ENCODE data around the gene KRT15. TPM values are rescaled to one million over a fixed set of nuclear protein-coding genes. Genes with fewer than 3 reads are reported as not detected.
"Not testable (repeated sequence)": the region's sequence is repeated elsewhere in the genome, so short reads cannot be mapped to it uniquely, and the experiment has no call there.

The KRT15 gene
- total RNA-seq, 1 donor from 2014 or later: not detected

DNA sequence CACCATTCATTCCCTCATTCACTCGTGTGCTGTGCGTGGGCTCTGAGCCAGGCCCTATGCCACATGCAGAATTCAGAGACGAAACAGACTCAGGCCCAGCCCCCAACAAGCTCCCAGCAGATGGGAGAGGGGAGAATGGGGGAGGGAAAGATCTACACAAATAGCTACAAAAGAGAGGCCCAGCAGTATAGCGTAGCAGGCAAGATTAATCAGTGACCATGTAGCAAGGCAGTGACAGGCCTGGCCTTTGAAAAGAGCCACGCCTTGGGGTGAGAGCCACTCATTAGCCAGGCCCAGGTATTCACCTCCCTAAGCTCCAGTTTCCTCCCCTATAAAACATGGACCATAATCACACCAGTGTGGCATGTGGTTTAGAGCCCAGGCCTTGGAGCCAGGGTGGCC is 25.8 kb upstream of the KRT15 start:
- no peak for DNase-seq (ENCODE audit: low spot score)

DNA sequence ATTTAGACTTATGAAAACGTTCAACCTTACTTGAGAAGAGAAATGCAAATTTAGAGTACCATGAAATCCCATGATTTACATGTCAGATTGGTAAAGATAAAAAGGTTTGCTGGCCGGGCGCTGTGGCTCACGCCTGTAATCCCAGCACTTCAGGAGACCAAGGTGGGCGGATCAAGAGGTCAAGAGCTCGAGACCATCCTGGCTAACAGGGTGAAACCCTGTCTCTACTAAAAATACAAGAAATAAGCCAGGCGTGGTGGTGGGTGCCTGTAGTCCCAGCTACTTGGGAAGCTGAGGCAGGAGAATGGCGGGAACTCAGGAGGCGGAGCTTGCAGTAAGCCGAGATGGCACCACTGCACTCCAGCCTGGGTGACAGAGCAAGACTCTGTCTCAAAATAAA is 24.1 kb upstream of the KRT15 start:
- DNase-seq (ENCODE audit: low spot score): not testable (repeated sequence)

DNA sequence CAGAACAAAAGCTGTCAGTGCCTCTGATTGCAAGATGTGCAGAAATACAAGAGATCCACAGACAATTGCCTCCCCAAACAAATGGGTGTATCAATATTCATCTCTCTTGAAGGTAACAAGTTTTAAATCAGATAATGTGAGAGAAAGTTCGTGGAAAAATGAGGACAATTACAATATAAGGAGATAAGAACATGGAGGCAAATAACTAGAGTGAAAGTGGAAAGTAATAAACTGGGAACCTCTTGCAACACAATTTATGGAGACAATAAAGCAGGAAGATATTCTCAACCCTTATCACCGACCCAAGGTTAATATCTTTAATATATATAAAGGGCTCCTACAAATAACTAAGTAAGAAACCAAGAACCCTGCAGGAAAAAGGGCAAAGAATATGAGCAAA is 23.7 kb upstream of the KRT15 start:
- no peak for DNase-seq (ENCODE audit: low spot score)

DNA sequence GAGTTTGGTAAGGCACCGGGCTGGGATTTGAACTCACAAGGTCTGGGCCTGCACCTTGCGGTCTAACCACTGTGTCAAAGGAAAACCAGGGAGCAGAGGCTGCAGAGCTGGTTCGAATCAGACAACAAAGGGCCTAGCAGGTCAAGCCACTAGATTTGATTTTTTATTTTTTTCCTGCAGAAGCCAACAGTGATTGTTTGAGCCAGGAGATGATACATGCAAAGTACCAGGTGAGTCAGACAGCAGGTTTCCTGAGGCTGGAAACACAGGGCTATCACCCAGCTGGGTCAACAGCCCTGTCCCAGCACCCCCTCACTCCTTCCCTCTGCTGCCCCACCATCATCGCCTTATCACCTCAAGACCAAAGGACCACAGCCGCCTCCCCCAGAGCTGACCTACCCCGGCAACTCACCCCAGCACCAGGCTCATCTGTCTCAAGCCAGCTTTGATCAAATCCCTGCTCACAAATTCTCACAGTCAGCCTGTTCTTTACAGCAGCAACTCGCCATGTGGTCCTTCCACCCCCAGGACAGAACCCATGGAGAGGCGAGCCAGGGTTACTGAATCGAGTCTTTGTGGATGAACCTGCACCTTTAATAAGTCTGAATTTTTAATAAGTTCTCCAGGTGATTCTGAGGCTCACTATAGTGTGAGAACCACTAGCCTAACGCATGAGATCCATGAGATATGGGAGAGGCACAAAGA is 22.4 kb upstream of the KRT15 start:
- no peak for DNase-seq (ENCODE audit: low spot score)

DNA sequence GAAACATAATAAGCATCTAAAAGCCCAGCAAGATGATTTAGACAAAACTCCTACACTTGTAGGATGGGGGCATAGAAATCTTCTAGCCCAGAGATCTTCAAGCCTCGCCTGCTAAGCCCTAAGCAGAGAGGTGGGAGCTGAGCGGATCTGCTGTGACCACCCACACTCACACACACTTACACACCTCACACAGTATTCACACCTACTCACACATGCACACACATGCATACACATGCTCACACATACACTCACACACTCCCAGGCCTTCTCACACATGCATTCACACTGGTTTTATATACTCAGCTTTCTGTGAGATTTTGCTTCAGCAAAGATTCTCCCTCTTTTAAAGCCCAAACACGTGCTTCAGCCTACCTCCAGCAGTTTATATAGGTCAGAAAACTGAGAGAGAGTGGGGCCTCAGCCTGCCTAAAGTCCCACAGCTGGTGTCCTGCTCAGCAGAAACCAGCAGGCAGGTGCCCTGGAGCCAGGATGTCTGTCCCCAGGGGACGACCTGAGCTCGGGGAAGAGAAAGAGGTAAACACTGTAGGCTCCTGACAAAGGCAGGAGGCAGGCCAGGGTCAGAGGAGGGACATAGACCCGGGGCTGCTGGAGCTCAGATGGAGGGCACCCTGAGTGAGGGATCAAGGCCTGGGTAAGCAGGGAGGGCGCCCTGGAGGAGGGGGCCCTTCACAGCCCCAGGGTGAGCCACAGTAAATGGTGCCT is 21.4 kb upstream of the KRT15 start:
- DNase-seq (ENCODE audit: low spot score): no peak

DNA sequence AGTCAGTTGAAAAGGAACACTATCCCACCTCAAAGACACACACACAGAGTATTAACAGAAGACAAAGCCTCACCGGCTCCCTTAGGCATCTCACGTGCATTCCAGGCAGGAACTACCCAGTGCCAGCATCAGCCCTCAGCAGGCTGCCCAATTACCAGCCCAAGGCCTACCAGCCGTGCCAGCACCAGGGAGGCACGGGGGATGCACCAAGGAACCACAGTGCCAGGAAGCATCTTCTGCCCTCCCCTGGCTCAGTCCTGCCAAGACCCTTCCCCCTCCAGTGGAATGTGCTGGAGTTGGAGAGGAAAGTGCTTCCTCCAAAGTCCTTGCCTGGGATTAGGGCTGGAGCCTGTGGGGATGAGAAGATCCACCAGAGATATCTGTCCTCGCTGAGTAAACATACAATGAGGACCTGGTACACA is 20.4 kb upstream of the KRT15 start:
- no peak for DNase-seq (ENCODE audit: low spot score)

DNA sequence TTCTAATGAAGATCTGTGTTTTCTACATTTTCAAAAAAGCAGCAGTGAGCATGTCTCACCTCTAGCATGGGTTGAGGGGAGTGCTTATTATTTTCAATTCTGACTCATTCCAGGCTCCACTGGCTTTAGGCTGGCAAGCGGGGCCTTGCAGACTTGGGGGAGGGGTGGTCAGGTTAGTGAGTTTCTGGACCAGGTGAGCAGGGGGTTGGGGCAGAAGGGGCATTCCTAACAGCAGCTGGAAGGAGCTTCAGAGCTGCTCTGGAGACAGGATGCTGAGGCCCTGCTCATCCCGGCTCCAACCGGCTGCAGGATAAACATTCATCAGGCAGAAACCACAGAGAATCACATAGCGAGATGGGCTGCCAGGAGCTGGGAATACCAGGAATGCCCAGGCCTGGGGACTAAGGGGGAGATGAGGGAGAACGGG is 19.9 kb upstream of the KRT15 start:
- no peak for DNase-seq (ENCODE audit: low spot score)

DNA sequence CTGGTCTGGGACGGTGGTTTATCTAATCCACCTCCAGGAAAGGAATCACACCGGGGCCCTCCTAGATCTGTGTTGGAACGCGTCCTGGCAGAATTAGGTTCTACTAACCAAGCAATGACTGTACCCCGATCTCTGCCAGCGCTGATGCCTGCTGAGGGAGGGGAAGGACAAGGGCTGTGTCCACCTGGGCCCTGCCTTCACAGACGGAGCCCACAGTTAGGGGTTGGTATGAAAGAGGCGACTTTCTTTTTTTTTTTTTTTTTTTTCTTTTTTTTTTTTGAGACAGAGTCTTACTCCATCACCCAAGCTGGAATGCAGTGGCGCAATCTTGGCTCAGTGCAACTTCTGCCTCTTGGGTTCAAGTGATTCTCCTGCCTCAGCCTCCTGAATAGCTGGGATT is 19.3 kb upstream of the KRT15 start:
- DNase-seq (ENCODE audit: low spot score): no peak

DNA sequence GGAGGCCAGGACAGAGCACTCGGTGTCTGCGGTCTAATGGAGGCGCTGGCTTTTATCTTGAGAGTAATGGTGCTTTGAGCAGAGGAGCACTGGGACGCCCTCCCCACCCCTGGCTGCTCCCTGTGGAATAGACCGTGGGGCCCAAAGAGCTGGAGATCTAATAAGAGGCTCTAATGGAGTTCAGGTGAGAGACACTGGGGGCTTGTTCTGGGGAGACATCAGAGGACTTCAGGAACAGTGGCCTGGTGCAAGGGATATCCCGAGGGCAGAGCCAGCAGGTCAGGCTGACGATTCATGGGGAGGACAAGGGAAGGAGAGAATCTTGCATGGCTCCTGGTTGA is 18.9 kb upstream of the KRT15 start:
- DNase-seq (ENCODE audit: low spot score): no peak

DNA sequence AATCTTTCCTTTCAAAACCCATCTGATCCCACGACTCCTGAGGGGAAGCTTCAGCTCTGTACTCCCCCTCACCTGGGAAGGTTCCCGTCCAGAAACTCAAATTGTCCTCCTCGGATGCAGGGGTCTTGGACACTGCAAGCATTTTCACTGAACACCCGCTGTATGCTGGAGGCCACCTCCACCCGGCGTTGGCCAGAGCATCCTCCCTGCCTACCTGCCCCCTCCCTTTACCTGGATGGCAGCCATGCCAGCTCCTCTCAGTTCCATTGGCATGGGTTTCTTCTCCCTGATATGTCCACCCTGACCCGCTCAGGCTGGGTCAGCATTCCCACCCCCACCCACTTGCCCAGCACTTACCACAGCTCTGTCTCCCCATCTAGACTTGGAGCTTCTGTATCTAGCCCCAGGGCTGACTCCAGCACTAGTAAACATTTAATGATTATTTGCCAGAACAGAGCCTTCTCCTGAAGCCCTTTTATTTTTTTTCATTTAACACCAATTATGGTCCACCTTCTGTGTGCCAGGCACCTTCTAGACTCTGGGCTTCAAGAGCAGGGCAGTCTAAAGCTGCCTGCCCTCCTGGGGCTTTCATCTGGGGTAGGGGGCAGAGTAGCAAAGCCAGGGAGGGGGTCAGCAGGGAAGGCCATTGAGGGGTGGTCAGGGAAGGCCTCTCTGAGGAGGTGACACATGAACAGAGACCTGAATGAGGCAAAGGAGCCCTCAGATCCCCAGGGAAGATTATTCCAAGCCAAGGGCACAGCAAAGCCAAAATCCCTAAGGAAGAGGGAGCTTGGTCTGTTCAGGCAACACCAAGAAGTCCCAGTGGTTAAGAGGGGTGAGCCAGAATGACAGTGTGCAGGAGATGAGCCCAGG is 18.3 kb upstream of the KRT15 start:
- no peak for DNase-seq (ENCODE audit: low spot score)

DNA sequence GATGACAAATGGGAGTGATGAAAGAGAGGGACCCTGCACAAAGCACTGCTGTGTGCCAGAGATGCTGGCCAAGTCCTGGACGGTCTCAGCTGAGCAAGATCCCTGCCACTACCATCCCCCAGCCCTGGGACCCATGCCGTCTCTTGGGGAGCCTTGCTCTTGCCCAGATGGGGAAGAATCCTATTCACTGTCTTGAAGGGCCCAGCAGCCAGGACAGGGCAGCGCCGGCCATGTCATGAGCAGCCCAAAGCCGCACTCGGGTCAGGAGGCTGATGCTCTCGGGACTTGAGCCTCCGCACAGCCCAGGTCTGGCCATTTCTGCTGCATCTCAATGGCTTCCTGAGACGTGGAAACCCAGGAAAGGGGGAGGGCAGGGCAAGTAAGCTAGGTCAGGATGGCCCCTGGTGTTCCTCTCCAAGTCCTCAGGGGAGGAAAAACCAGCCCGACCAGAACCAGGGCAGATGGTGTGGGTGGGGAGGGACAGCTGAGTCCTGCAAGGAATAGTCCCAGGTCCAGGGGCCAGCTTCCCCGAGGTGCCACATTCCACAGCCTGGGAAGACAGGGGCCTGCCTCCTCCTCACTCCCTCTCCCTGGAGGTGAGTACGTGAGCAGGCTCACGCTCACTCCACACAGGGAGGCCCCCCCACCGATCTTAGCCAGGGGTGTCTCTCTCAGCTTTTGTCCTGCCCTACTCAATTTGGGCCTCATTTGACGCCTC is 17.2 kb upstream of the KRT15 start:
- no peak for DNase-seq (ENCODE audit: low spot score)

DNA sequence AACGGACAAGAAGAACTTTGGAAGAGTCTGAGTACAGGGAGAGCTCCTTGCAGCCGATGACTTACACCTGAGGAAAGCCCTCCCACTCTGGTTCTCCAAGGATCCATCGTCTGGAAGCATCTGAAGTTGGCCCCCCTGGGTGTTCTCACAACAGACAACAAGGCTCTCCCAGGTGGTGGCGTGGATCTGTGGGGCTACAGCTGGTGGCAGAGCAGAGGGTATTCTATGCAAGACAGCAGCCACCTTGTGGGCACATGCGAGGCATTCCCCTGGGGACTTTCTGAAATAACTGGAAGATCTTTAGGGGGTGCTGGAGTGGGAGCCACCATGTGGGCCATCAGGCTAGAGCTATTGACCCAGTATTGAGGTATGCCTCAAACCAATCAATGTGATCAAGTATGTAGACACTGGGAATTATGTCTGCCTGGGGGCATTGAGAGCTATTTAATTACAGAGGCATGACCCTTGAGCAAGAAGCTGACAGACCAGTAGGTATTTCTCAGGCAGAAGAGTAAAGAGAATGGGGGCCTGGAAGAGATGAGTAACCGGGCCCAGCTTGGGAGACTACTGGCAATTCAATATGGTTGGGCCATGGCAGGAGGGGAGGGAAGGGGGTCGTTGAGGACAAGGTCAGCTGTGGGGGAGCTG is 16.3 kb upstream of the KRT15 start:
- no peak for DNase-seq (ENCODE audit: low spot score)

DNA sequence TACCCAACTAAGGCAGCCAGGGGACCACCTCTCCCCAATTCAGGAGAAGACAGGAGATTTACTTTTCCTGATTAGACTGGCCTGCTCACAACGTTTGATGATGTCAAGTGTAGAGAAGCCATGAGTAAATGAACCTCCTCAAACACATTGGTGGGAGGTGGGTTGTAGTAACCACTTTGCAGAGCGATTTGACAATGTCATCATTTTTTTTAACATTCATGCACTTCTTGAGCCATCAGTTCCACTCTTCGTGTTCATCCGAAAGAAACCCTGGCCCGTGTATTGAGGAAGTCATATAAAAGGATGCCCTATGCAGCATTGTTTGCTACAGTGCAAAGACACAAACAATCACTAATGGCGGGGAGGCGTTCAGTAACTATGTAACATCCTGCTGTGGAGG is 14.9 kb upstream of the KRT15 start:
- no peak for DNase-seq (ENCODE audit: low spot score)

DNA sequence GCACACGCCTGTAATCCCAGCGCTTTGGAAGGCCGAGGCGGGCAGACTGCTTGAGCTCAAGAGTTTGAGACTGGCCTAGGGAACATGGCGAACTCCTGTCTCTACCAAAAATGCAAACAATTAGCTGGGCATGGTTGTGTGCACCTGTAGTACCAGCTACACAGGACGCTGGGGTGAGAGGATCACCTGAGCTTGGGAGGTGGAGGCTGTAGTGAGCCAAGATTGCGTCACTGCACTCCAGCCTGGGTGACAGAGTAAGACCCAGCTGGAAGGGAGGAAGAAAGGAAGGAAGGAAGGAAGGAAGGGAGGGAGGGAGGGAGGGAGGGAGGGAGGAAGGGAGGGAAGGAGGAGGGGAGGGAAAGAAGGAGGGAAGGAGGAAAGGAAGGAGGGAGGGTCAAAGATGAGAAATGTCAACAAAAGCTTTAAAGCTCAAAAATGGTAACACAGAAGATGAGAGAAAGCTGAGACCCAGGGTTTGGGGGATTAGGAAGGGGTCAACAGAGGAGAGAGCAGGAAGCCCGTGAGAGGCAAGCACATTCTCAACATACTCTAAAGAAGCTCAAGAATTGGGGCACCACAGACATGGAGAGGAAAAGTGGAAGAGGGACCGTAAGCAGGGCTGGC is 14.4 kb upstream of the KRT15 start:
- DNase-seq (ENCODE audit: low spot score): no peak

DNA sequence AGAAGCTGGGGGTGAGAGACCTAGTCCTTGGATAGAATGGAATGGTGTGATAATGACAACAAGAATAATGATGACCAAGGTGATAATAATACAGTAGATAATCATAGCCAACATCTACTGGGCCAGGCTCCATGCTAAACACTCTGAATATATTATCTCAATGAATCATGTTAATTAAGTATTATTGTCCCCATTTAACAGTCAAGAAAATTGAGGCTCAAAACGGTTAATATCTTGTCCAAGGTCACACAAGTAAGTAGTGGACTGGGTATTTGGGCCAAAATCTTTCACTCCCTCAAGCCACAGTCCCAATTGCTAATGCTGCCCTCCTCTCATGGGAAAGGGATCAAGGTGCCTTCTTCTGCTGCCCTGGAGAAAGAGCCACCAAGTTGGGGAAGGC is 13.3 kb upstream of the KRT15 start:
- DNase-seq (ENCODE audit: low spot score): no peak

DNA sequence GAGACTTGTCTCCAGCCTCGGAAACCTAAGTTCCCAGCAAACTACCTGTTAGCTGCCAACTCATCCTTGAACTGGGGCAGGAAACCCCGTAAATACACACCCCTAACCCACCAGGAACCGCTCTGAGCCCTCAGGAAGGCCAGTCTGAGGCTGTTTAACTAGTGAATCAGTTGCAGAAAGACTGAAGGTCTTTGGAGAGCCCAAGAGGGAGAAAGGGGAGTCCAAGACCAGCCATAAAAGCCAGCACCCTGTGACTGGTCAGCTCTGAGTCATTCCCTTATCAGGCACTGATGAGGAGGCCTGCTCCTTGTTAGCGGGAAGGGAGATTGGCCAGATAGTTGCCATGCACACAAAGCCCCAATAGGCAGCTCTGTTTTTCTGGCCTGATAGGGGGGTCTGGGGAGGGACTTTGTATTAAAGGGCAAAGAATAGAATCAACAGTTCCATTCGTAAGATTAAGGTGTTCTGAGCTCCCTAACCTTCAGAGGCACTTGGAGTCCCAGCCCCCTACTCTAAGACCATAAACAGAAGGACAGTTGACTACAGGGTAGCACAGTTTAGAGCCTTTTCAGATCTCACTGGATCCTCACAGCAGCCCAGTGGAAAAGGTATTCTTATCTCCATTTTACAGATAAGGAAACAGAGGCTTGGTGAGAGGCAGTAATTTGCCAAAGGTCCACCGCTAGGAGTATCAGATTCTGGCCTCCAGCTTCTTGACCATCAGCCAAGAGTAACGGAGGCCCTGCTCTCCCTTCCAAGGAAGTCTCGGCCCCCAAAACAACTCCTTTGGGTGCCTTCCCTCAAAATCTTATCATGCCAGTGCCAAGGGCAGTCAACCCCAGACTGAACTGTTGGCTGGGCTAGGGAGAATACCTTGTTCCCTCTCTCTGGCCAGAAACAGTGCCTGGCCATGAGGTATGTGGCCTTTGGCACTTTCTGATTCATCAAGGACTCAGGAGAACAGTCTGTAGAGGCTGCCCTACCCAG is 11.7 kb upstream of the KRT15 start:
- no peak for DNase-seq (ENCODE audit: low spot score)

DNA sequence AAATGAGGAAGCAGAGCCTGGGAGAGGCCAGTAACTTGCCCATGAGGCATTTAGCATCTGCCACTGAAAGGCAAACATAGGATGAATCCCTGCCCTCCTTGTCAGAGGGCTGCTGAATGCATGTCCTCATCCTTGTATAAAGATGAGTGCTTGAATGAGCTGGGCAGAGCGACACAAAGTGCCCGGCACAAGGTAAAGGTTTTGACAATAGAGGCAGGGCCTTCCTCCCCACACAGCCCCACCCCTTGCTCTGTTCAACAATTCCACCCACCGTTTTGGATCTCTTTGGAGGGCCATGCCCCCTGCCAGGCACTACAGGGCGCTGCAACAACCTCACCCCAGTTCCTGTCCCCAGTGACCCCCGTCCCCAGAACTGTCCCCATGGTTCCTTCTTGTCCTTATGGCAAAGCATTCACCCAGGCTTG is 10.8 kb upstream of the KRT15 start:
- DNase-seq (ENCODE audit: low spot score): no peak

DNA sequence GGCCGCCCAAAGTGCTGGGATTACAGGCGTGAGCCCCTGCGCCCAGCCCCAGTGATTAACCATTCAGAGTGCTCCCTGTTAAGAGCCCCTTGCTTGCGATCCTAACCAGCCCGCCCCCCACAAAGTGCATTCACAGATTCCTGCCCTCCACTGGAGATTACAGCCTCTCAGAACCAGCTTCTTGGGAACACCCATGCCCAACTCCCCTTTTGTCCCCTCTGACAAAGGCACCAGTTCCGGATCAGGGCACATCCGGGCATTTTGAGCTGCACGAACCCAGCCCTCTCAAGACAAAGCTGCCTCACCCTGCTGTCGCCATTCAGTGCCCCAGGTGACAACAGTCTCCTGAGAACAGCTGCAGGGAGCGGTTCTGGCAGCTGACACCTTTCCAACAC is 10.3 kb upstream of the KRT15 start:
- DNase-seq (ENCODE audit: low spot score): no peak

All from mesenteric fat pad (tissue), 1 donor.